ENCODE measurements around the gene CGN.

- TF ChIP-seq EZH2 (IDR thresholded peaks at IDR 0.05; ENCODE audit: borderline replicate concordance, low read depth, low read length, severe bottlenecking) = no peak
- no peak for TF ChIP-seq CTCF (IDR thresholded peaks at IDR 0.05; ENCODE audit: borderline replicate concordance, extremely low read depth, low read length, poor library complexity, severe bottlenecking)
Measured at GRCh38 chr1:151461694-151462093, 49.5 kb upstream of the CGN start.
